Breast epithelium (tissue), 3 donors: ENCODE data around the gene TTC28.

Experiments
- POLR2A ChIP-seq: fragments of 450-650 bp; IDR thresholded peaks from one replicate; pipeline ENCODE4 v1.6.1; 2016; ENCODE audit warnings: antibody characterized with exemption, mild to moderate bottlenecking, moderate library complexity
- POLR2AphosphoS5 ChIP-seq, 3 donors: sonication (generic); formaldehyde crosslinking; IDR thresholded peaks; one replicate each; pipeline ENCODE4 v1.6.1; 2017; ENCODE audit warnings: antibody characterized with exemption in 3 of 3
- TF ChIP-seq, protein P1 (sequence below), 3 donors: fragments of 450-650 bp; IDR thresholded peaks; one replicate each; pipeline ENCODE4 v1.5.1; 2016 to 2017; ENCODE audit warnings: antibody characterized with exemption in 3 of 3, mild to moderate bottlenecking in 3 of 3, moderate library complexity in 3 of 3

DNA sequence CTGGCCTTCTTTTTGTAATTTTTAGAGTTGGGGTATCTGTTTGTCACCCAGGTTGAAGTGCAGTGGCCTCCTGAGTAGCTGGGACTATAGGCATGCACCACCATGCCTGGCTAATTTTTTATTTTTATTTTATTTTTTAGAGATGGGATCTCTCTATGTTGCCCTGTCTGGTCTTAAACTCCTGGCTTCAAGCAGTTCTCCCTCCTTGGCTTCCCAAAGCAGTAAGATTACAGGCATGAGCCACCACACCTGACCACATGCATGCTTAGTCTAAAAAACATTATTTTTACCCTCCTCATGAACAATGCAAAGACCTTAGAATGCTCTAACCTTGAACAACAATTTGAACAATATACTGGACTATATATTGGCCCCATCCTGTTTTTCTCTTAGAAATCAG lies 738.5 kb downstream of the TTC28 start:
- TF ChIP-seq, protein P1, sequence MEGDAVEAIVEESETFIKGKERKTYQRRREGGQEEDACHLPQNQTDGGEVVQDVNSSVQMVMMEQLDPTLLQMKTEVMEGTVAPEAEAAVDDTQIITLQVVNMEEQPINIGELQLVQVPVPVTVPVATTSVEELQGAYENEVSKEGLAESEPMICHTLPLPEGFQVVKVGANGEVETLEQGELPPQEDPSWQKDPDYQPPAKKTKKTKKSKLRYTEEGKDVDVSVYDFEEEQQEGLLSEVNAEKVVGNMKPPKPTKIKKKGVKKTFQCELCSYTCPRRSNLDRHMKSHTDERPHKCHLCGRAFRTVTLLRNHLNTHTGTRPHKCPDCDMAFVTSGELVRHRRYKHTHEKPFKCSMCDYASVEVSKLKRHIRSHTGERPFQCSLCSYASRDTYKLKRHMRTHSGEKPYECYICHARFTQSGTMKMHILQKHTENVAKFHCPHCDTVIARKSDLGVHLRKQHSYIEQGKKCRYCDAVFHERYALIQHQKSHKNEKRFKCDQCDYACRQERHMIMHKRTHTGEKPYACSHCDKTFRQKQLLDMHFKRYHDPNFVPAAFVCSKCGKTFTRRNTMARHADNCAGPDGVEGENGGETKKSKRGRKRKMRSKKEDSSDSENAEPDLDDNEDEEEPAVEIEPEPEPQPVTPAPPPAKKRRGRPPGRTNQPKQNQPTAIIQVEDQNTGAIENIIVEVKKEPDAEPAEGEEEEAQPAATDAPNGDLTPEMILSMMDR (IDR thresholded peaks at IDR 0.05): no peak
- TF ChIP-seq POLR2A (no peak), POLR2AphosphoS5 (IDR thresholded peaks at IDR 0.05) (no peak)
